ENCODE data around the gene NPTX2. TPM values are rescaled to one million over a fixed set of nuclear protein-coding genes. Genes with fewer than 3 reads are reported as not detected.

The NPTX2 gene
- total RNA-seq, 1 experiment from 2014 or later = not detected

DNA sequence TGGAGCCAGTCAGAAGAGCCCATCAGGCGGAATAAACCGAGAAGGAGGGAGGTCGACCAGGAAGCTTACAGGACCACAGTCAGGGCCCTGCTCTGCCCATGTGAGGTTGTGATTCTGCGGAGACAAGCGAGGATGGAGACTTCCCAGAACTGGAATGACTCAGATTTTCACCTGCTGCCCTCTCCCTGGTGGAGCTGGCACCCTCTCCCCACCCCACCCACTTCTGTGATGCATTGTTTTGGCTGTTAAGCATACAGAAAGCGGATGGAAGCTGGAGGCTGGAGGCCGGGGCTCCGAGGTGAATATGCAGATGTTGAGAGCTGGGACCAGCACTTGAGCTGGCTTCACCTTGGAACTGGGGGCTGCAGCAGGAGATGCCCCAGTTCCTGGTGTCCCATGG is 57.4 kb downstream of the NPTX2 start:
- Histone ChIP-seq H3K9me3 (0 out of 2 replicates have a peak, but pooled peaks cover 2% of the 10 kb centered on the region), H3K4me1 (no peaks in the 10 kb centered on the region), H3K36me3 (ENCODE audit: control insufficient read depth, insufficient read depth, low read length) (no peaks in the 10 kb centered on the region), H3K27me3 (replicated peaks; ENCODE audit: control insufficient read depth, insufficient read depth, low read length) (no peaks in the 10 kb centered on the region), H3K4me3 (ENCODE audit: low read depth, low read length) (no peak overlapping the region)
- H3K4me3 Mint-ChIP-seq (ENCODE audit: unreplicated experiment) = no peak overlapping the region
- intact Hi-C loops (cut with micrococcal nuclease; ENCODE audit: unreplicated experiment) = no loop called here
- CTCF ChIA-PET = no interaction called here
- no peak for DNase-seq
- no peaks in the 10 kb centered on the region for H3K4me1 Mint-ChIP-seq (ENCODE audit: low read depth, unreplicated experiment)
- TF ChIP-seq, protein P1, sequence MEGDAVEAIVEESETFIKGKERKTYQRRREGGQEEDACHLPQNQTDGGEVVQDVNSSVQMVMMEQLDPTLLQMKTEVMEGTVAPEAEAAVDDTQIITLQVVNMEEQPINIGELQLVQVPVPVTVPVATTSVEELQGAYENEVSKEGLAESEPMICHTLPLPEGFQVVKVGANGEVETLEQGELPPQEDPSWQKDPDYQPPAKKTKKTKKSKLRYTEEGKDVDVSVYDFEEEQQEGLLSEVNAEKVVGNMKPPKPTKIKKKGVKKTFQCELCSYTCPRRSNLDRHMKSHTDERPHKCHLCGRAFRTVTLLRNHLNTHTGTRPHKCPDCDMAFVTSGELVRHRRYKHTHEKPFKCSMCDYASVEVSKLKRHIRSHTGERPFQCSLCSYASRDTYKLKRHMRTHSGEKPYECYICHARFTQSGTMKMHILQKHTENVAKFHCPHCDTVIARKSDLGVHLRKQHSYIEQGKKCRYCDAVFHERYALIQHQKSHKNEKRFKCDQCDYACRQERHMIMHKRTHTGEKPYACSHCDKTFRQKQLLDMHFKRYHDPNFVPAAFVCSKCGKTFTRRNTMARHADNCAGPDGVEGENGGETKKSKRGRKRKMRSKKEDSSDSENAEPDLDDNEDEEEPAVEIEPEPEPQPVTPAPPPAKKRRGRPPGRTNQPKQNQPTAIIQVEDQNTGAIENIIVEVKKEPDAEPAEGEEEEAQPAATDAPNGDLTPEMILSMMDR (IDR thresholded peaks at IDR 0.05; ENCODE audit: insufficient read depth in 1 of 2, low read depth in 1 of 2, low read length in 1 of 2, severe bottlenecking in 1 of 2, unreplicated experiment in 1 of 2) = no peak
- BruUV-seq (replicated peaks) = no TSS peak
- no peaks in the 10 kb centered on the region for H3K36me3 Mint-ChIP-seq (ENCODE audit: insufficient read depth, unreplicated experiment)
- no peaks in the 10 kb centered on the region for H3K9me3 Mint-ChIP-seq (ENCODE audit: unreplicated experiment)
- no peak overlapping the region for H3K27ac Mint-ChIP-seq (ENCODE audit: unreplicated experiment)
- POLR2A ChIA-PET = no interaction called here
- H3K27me3 Mint-ChIP-seq (ENCODE audit: insufficient read depth, unreplicated experiment) = no peaks in the 10 kb centered on the region

DNA sequence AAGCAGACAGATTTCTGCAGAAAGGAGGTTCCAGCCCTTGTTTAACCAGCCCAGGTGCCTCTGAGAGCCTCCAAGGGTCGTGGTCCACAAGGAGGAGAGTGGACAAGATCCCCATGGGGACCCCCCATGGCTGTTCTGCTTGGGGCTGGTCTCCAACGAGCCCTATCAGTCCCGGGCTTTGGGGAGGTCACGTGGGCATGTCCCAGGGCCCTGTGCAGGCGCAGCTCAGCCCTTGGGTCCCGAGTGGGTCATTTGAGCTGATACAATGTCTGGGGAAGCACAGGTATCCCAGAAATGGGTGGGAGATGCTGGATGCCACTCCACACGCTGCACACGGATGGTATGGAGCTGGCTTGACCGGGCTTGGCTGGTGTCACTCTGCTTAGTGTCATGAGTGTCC is 57.8 kb downstream of the NPTX2 start:
- TF ChIP-seq, protein P1 (IDR thresholded peaks at IDR 0.05; ENCODE audit: insufficient read depth in 1 of 2, low read depth in 1 of 2, low read length in 1 of 2, severe bottlenecking in 1 of 2, unreplicated experiment in 1 of 2) = no peak
- no TSS peak for BruUV-seq (replicated peaks)
- Mint-ChIP-seq H3K27me3 (ENCODE audit: insufficient read depth, unreplicated experiment) (no peaks in the 10 kb centered on the region), H3K27ac (ENCODE audit: unreplicated experiment) (no peak overlapping the region), H3K4me3 (ENCODE audit: unreplicated experiment) (no peak overlapping the region), H3K36me3 (ENCODE audit: insufficient read depth, unreplicated experiment) (no peaks in the 10 kb centered on the region), H3K4me1 (ENCODE audit: low read depth, unreplicated experiment) (no peaks in the 10 kb centered on the region), H3K9me3 (ENCODE audit: unreplicated experiment) (no peaks in the 10 kb centered on the region)
- intact Hi-C loops (cut with micrococcal nuclease; ENCODE audit: unreplicated experiment) = no loop called here
- ChIA-PET POLR2A (no interaction called here), CTCF (interaction anchor here (0.6 kb wide), 1 partner anchor 135 kb away, joined by 3 read pairs; no protein-coding TSS in a partner anchor)
- no peak overlapping the region for H3K4me3 ChIP-seq (ENCODE audit: low read depth, low read length)
- no peaks in the 10 kb centered on the region for H3K27me3 ChIP-seq (replicated peaks; ENCODE audit: control insufficient read depth, insufficient read depth, low read length)
- no peaks in the 10 kb centered on the region for H3K4me1 ChIP-seq
- 0 out of 2 replicates have a peak, but pooled peaks cover 2% of the 10 kb centered on the region for H3K9me3 ChIP-seq
- H3K36me3 ChIP-seq (ENCODE audit: control insufficient read depth, insufficient read depth, low read length) = no peaks in the 10 kb centered on the region
- no peak for DNase-seq

DNA sequence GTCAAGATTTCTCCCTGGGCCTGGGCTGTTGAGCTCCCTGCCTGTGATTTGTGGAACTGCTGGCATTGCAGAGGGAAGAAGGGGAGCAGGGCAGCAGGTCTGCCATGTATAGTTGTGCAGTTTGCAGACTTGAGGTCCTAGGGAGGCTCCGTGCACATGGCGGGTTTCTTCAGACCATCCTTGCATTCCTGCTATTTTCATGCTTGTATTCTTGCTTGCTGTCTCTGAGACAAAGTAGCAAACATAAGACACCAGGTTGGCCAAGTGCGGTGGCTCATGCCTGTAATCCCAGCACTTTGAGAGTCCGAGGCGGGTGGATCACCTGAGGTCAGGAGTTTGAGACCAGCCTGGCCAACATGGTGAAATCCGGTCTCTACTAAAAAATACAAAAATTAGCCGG is 61.1 kb downstream of the NPTX2 start:
- Histone ChIP-seq H3K4me3 (ENCODE audit: low read depth, low read length) (no peak overlapping the region), H3K4me1 (no peaks in the 10 kb centered on the region), H3K36me3 (ENCODE audit: control insufficient read depth, insufficient read depth, low read length) (no peaks in the 10 kb centered on the region), H3K9me3 (0 out of 2 replicates have a peak, but pooled peaks cover 2% of the 10 kb centered on the region), H3K27me3 (replicated peaks; ENCODE audit: control insufficient read depth, insufficient read depth, low read length) (no peaks in the 10 kb centered on the region)
- Mint-ChIP-seq H3K27me3 (ENCODE audit: insufficient read depth, unreplicated experiment) (no peaks in the 10 kb centered on the region), H3K36me3 (ENCODE audit: insufficient read depth, unreplicated experiment) (no peaks in the 10 kb centered on the region), H3K4me3 (ENCODE audit: unreplicated experiment) (no peak overlapping the region), H3K4me1 (ENCODE audit: low read depth, unreplicated experiment) (no peaks in the 10 kb centered on the region), H3K27ac (ENCODE audit: unreplicated experiment) (no peak overlapping the region), H3K9me3 (ENCODE audit: unreplicated experiment) (no peaks in the 10 kb centered on the region)
- ChIA-PET CTCF (no interaction called here), POLR2A (no interaction called here)
- DNase-seq = no peak
- intact Hi-C loops (cut with micrococcal nuclease; ENCODE audit: unreplicated experiment) = no loop called here
- BruUV-seq (replicated peaks) = no TSS peak
- TF ChIP-seq, protein P1 (IDR thresholded peaks at IDR 0.05; ENCODE audit: insufficient read depth in 1 of 2, low read depth in 1 of 2, low read length in 1 of 2, severe bottlenecking in 1 of 2, unreplicated experiment in 1 of 2) = no peak

Other genes with a start within 250 kb of the NPTX2 start
- 60.9 and 66.9 TPM in 2 replicates for gene BAIAP2L1, start 216.2 kb upstream of the NPTX2 start, total RNA-seq (2022)